MCF 10A (cell line): Measurements from ENCODE around the gene VAC14. TPM values are rescaled to one million over a fixed set of nuclear protein-coding genes. Genes with fewer than 3 reads are reported as not detected.

Experiments used
- BruUV-seq: library from RNA; stranded (reverse); fragments of 400-500 nt; replicated peaks from 2 replicates; lab custom pipeline; 2021; lab: Mats Ljungman, UMichigan
- CTCF ChIA-PET: fragments of 300-600 bp; sonication (Branson Sonifier 250); formaldehyde crosslinking; extraction: SDS; loops from one replicate; lab custom pipeline; 2021; ENCODE audit warnings: antibody characterized with exemption, inconsistent platforms; lab: Yijun Ruan, JAX
- POLR2A ChIA-PET: fragments of 300-600, 350-650 bp; sonication (Branson Sonifier 250); formaldehyde crosslinking; extraction: SDS; loops from one replicate; lab custom pipeline; 2020; ENCODE audit warnings: antibody characterized with exemption, inconsistent platforms; lab: Yijun Ruan, JAX
- DNase-seq: peaks from one replicate; pipeline ENCODE4 v3.0.0-alpha.2; 2018; ENCODE audit not compliant: unreplicated experiment
- H3K27ac Mint-ChIP-seq: one replicate; pipeline ENCODE4 v1.8.0; 2022; ENCODE audit warnings: mild to moderate bottlenecking, low read depth, mixed read lengths; ENCODE audit not compliant: unreplicated experiment
- H3K27me3 Mint-ChIP-seq: one replicate; pipeline ENCODE4 v1.8.0; 2022; ENCODE audit warnings: mixed read lengths; ENCODE audit not compliant: insufficient read depth, unreplicated experiment
- H3K36me3 Mint-ChIP-seq: one replicate; pipeline ENCODE4 v1.8.0; 2022; ENCODE audit warnings: mild to moderate bottlenecking, moderate library complexity, mixed read lengths; ENCODE audit not compliant: insufficient read depth, unreplicated experiment
- H3K4me1 Mint-ChIP-seq: one replicate; pipeline ENCODE4 v1.8.0; 2022; ENCODE audit warnings: mixed read lengths; ENCODE audit not compliant: insufficient read depth, unreplicated experiment
- H3K4me3 Mint-ChIP-seq: one replicate; pipeline ENCODE4 v1.8.0; 2022; ENCODE audit warnings: mild to moderate bottlenecking, moderate library complexity, mixed read lengths; ENCODE audit not compliant: unreplicated experiment
- H3K9me3 Mint-ChIP-seq: one replicate; pipeline ENCODE4 v1.8.0; 2022; ENCODE audit warnings: mixed read lengths; ENCODE audit not compliant: unreplicated experiment
- intact Hi-C: fragments of 100-400 bp; cut with micrococcal nuclease; formaldehyde crosslinking; loops from 2 replicates; pipeline ENCODE4 v1.14.1; 2022
- total RNA-seq: library from RNA; stranded (reverse); gene quantifications from 2 replicates; pipeline ENCODE4 v1.2.3, GENCODE V29; 2022
- TF ChIP-seq, protein P1 (sequence below): fragments of 200-600 bp; IDR thresholded peaks from one replicate; pipeline ENCODE4 v1.8.0; 2022; ENCODE audit warnings: antibody characterized with exemption, mild to moderate bottlenecking; ENCODE audit not compliant: unreplicated experiment

VAC14 gene
- total RNA-seq, 1 experiment from 2014 or later = 25.5 TPM

DNA sequence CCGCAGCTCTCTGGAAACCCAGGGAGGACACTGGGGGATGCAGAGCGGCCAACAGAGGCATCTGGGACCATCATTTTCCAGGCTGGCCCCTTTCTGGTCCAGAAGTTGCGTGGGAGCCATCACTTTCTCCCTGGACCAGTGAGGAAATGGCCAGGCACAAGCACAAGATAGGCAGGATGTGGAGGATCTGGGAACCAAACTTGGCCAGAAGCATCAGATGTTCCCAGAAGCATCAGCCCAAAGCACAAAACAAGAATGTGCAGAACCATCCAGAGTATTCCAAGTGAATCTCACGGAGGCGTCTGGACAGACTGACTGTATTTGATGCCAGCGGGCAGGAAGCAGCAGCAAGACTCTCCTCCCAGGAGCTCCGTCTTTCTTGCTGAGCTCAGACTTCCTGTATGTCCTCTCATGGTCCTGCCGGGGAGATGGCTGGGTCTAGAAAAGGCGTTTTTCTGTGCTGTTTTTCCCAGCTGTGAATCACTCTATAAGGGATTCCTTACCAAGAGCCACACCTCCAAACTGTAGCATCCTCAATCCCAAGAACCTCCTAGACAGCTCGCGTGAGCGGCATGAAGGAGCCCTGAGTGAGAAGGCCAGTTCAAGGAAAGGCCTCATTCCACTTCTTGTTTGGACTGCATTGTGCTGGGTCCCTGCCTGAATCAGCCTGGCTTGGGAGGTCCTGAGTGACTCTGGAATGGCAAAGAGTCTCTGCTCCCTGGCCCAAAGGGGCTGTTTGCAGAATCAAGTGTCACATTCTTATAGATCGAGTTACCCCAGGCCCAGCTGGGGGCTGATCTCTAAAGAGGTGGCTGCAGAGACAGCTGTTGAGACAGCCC lies 65.6 kb downstream of the VAC14 start:
- TF ChIP-seq, protein P1, sequence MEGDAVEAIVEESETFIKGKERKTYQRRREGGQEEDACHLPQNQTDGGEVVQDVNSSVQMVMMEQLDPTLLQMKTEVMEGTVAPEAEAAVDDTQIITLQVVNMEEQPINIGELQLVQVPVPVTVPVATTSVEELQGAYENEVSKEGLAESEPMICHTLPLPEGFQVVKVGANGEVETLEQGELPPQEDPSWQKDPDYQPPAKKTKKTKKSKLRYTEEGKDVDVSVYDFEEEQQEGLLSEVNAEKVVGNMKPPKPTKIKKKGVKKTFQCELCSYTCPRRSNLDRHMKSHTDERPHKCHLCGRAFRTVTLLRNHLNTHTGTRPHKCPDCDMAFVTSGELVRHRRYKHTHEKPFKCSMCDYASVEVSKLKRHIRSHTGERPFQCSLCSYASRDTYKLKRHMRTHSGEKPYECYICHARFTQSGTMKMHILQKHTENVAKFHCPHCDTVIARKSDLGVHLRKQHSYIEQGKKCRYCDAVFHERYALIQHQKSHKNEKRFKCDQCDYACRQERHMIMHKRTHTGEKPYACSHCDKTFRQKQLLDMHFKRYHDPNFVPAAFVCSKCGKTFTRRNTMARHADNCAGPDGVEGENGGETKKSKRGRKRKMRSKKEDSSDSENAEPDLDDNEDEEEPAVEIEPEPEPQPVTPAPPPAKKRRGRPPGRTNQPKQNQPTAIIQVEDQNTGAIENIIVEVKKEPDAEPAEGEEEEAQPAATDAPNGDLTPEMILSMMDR = no peak

DNA sequence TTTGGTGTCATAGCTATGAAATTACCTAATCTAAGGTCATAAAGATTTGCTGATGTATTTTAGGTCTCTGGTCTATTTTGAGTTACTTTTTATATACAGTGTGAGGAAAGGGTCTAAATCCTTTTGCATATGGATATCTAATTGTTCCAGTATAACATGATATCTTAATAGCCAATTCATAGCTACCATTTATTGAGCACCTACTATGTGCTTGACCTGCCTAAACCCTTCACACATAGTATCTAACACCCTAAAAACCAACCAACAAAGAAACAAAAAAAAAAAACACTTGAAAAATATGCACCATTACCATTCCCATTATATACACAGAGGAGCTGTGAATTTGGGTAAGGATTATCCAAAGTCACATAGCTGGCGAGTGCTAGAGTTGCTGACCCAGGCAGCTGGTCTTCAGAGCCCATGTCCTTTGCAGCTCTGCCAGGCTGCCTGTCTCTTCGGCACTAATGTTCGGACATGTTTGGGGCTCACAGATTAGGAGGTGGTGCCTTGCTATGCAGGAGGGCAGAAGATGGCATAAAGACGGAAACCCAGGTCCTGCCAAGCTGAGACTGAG lies 66.3 kb downstream of the VAC14 start:
- Mint-ChIP-seq H3K27me3 (no peaks in the 10 kb centered on the region), H3K4me3 (no peak overlapping the region), H3K27ac (no peak overlapping the region), H3K9me3 (no peaks in the 10 kb centered on the region), H3K36me3 (peaks cover 22% of the 10 kb centered on the region), H3K4me1 (peaks cover 5% of the 10 kb centered on the region)
- BruUV-seq = no TSS peak
- no peak for DNase-seq
- TF ChIP-seq, protein P1 = no peak
- intact Hi-C loops = no loop called here
- ChIA-PET CTCF (interaction anchor here (0.6 to 1.2 kb wide), 3 partner anchors 10 to 81 kb away, joined by 3 to 4 read pairs (median 3); no protein-coding TSS in a partner anchor), POLR2A (no interaction called here)

More for the DNA sequence above, 65.6 kb downstream of the VAC14 start:
- Mint-ChIP-seq H3K4me1 (peaks cover 5% of the 10 kb centered on the region), H3K36me3 (peaks cover 22% of the 10 kb centered on the region), H3K4me3 (no peak overlapping the region), H3K9me3 (no peaks in the 10 kb centered on the region), H3K27ac (no peak overlapping the region), H3K27me3 (no peaks in the 10 kb centered on the region)
- intact Hi-C loops = no loop called here
- ChIA-PET POLR2A (no interaction called here), CTCF (interaction anchor here (0.6 to 1.1 kb wide), 2 partner anchors 9 to 36 kb away, joined by 3 read pairs; no protein-coding TSS in a partner anchor)
- no TSS peak for BruUV-seq
- DNase-seq = no peak

DNA sequence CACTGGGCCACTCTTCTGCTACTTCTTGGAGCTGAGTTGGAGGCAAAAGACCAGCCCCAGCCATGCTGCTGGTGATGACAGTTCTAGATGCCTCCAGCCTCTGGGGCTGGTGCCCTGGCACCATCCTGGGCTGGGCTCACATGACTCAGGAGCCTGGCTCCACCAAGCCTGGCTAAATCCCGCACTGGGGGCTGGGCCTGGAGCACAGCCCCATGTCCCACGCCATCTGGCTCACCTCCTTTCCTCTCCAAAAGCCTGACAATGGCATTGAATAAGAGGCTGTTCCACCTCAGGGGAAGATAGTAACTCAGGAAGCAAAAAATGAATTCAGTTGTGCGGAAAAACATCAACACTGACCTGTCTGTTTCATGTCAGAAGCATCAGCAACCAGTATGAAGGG lies 70.0 kb downstream of the VAC14 start:
- no TSS peak for BruUV-seq
- POLR2A ChIA-PET = no interaction called here
- CTCF ChIA-PET = interaction anchor here (1.5 kb wide), 1 partner anchor 40 kb away, joined by 8 read pairs; no protein-coding TSS in a partner anchor
- H3K36me3 Mint-ChIP-seq = peaks cover 21% of the 10 kb centered on the region
- no peak overlapping the region for H3K4me3 Mint-ChIP-seq
- no peaks in the 10 kb centered on the region for H3K27me3 Mint-ChIP-seq
- no peak overlapping the region for H3K27ac Mint-ChIP-seq
- TF ChIP-seq, protein P1 = no peak
- DNase-seq = no peak
- peaks cover 5% of the 10 kb centered on the region for H3K4me1 Mint-ChIP-seq
- intact Hi-C loops = no loop called here
- H3K9me3 Mint-ChIP-seq = no peaks in the 10 kb centered on the region

DNA sequence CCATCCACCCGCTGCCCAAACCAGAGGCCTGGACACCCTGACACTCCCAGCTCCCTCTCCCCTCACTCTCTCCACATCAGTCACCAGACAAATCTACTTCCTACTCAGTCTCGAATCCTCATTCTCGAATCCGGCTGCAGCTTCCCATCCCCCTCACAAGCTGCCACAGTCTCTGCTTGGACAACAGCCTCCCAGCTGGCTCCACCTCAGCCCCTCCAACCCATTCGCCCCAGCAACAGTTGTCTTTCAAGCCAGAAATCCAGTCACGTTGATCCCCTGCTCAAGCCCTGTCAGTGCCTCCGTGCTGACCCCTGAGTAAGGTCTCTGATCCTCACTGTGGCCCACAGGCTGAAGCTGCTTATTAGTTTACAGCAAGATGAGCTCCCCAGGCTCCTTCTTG lies 70.9 kb downstream of the VAC14 start:
- POLR2A ChIA-PET = interaction anchor here (0.7 to 2.7 kb wide), 2 partner anchors 15 to 33 kb away, joined by 3 to 6 read pairs; no protein-coding TSS in a partner anchor
- CTCF ChIA-PET = interaction anchor here (1.5 kb wide), 1 partner anchor 41 kb away, joined by 8 read pairs; no protein-coding TSS in a partner anchor
- Mint-ChIP-seq H3K27me3 (no peaks in the 10 kb centered on the region), H3K4me1 (peaks cover 5% of the 10 kb centered on the region), H3K9me3 (no peaks in the 10 kb centered on the region), H3K4me3 (no peak overlapping the region), H3K27ac (no peak overlapping the region), H3K36me3 (peaks cover 15% of the 10 kb centered on the region)
- no TSS peak for BruUV-seq
- intact Hi-C loops = no loop called here
- no peak for DNase-seq
- TF ChIP-seq, protein P1 = no peak
